HG02798 (cell line): ENCODE measurements around the gene RTN4.
"Not testable (repeated sequence)": the region's sequence is repeated elsewhere in the genome, so short reads cannot be mapped to it uniquely, and the experiment has no call there.

Source experiments
- ATAC-seq: cut with Tn5 transposase; IDR thresholded peaks from one replicate; pipeline ENCODE4 v1.9.1; 2021; ENCODE audit warnings: mild to moderate bottlenecking; ENCODE audit not compliant: unreplicated experiment, poor library complexity

The RTN4 gene, protein sequence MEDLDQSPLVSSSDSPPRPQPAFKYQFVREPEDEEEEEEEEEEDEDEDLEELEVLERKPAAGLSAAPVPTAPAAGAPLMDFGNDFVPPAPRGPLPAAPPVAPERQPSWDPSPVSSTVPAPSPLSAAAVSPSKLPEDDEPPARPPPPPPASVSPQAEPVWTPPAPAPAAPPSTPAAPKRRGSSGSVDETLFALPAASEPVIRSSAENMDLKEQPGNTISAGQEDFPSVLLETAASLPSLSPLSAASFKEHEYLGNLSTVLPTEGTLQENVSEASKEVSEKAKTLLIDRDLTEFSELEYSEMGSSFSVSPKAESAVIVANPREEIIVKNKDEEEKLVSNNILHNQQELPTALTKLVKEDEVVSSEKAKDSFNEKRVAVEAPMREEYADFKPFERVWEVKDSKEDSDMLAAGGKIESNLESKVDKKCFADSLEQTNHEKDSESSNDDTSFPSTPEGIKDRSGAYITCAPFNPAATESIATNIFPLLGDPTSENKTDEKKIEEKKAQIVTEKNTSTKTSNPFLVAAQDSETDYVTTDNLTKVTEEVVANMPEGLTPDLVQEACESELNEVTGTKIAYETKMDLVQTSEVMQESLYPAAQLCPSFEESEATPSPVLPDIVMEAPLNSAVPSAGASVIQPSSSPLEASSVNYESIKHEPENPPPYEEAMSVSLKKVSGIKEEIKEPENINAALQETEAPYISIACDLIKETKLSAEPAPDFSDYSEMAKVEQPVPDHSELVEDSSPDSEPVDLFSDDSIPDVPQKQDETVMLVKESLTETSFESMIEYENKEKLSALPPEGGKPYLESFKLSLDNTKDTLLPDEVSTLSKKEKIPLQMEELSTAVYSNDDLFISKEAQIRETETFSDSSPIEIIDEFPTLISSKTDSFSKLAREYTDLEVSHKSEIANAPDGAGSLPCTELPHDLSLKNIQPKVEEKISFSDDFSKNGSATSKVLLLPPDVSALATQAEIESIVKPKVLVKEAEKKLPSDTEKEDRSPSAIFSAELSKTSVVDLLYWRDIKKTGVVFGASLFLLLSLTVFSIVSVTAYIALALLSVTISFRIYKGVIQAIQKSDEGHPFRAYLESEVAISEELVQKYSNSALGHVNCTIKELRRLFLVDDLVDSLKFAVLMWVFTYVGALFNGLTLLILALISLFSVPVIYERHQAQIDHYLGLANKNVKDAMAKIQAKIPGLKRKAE

DNA sequence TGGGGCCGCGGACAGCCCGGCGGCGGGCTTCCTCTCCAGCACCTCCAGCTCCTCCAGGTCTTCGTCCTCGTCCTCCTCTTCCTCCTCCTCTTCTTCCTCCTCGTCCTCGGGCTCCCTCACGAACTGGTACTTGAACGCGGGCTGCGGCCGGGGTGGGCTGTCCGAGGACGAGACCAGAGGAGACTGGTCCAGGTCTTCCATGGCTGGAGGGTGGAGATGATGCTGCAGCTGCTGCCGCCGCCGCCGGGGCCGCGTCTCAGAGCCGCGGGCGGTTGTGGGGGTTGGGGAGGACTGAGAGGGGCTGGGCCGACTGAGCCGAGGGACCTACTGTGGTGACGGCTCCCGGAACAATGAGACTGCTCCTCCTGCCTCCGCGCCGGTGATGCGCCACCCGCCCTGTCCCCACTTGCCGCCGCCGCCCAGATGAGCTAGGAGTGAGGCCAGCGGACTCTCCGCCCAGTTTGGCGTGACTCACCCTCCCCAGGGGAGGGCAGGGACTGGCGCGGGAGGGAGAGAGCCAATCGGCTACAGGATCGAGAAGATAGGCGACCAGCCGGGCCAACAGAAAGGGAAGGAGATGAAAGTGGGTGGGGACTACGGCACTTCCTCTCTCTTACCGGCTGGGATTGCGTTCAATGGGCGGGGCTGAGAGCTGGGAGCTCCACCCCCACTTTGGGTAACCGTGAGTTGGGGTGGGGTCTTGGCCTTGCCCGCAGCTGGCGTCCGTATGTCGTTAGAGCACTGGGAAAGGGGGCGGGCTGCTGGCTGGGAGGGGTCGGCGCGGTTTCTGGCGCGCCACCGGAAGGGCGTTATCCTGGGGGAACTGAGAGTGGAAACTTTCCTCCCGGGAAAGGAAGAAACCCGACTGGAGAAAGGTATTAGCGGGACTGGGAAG lies at the start of gene RTN4:
Gene RTN4, minus strand, starts transcription at position 352 of the 895 bp plus-strand sequence. Its CDS starts 151 bp downstream, at position 201.
- peak; percentile 90 for ATAC-seq

DNA sequence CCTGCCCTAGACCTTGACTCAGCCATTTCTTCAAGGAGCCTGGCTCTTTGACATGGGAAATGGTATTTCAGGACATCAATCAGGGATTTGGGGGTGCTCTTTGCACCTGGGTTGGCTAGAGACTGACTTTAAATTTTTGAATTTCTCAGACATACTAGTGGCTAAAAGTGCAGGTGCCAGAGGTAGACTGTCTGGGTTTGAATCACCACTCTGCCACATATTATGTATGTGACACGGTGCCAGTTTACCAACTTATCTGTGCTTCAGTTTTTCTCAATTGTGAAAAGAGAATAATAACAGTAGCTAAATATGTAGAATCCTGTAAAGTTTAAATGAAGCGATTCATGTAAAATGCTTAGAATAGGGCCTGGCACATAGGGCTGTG lies 49.2 kb upstream of the RTN4 start:
- no peak for ATAC-seq

DNA sequence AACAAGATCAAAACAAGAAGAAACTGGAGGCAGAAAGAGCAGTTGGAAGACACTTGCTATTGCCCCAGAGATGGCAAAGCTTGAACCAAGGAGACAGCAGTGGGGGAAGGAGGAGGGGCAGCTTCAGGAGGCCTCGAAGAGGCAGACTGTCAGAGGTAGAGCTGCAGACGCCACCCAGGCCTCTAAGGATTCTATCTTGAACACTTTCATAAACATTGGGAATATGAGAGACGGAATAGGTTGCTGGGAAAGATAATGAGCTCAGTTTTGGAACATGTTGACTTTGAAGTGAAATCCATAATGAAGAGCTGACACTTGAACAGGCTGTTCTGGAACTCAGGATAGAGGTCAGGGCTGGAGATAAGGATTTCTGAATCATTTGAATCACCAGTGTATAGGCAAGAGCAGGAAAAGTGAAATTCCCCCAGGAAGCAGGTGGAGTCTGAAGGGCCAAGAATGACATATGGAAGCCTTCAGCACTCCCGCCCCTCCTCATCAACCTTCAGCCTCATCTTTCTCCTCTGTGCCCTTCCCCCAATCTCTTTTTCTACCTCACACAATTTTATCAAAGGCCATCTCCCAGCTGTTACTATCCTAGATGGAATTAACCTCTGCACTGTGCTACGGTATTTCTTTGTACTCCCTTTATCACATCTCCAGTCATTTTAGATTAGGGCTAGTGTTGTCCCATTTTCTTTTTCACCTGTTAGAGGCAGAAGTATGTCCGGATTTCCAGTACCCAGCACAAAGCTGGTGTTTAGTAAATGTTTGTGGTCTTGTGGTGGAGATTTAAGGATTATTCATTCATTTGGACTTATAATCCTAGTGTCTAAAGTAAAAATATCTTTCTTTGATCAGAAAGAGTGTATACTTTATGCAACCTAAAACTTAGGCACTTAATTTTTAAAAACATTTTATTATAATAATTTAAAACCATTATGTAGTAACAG lies 47.5 kb upstream of the RTN4 start:
- ATAC-seq, result no peak

DNA sequence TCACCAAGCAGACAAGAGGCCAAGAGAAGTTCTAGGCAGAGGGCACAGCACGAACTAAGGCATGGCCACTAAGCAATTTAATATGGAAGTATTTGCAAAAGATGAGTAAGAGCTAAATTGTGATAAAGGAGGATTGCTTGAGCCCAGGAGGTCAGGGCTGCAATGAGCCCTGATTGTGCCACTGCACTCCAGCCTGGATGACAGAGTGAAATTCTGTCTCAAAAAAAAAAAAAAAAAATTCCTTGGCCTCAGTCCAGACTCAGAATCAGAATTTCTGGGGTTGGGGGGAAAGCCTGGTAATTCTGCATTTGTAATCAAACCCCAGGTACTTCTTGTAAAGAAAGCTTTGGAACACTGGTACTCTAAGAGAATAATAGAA lies 46.8 kb upstream of the RTN4 start:
- ATAC-seq, result no peak

DNA sequence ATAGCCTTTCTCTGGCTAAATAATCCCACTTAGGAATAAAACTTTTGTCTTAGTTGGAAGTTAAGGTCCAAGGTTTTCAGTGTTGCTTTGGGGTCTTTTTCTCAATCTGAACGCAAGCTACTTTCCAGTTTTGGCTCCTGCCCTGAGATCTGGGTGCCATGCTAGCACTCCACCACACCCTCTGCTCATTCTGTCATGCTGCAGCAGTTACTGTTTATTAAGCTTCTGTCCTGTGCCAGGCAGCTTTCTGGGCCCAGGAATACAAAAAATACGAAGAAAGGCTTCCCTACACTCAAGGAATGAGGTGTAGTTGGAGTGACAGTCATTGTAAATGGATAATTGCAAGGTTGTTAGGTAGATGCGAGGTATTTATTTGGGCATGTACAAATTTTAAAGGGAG lies 46.3 kb upstream of the RTN4 start:
- no peak for ATAC-seq

DNA sequence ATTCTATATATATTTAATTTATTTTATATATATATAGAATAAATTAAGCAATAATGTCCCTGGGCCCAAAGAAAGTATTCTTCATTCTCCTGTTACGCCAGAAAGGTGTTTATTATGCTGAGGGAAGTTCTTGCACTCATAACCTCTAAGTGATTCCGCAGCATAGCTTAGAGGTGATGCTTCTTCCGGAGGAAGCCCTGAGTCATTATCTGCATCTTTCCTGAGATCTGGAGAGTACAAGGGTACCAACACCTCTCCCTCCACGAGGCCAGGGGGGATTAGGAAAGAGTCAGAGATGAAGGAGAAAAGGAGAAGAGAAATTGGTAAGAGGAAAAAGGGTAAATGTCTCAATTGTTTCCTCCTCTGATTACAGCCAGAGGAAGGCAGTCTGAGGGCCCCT lies 43.1 kb upstream of the RTN4 start:
- no peak for ATAC-seq

DNA sequence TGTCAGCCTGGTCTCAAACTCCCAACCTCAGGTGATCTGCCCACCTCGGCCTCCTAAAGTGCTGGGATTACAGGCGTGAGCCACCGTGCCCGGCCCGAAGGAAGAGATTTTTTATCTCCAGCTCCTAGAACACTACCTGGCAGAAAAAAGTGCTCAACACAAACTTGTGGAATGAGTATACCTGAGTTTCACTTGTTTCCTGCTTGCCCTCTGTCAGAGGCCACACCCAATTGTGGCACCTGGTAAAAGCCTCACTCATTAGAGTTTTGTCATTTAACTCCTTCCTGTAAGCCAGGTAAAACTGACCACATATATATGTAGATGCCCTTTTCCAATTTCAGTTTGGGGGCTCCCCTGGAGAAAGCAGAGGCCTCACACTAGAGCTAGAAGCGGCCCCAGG lies 42.2 kb upstream of the RTN4 start:
- no peak for ATAC-seq

DNA sequence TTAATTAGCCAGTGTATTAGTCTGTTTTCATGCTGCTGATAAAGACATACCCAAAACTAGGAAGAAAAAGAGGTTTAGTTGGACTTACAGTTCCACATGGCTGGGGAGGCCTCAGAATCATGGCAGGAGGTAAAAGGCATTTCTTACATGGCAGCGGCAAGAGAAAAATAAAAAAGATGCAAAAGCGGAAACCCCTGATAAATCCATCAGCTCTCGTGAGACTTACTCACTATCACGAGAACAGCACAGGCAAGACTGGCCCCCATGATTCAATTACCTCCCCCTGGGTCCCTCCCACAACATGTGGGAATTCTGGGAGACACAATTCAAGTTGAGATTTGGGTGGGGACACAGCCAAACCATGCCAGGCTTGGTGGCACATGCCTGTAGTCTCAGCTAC lies 41.4 kb upstream of the RTN4 start:
- ATAC-seq, result not testable (repeated sequence)

DNA sequence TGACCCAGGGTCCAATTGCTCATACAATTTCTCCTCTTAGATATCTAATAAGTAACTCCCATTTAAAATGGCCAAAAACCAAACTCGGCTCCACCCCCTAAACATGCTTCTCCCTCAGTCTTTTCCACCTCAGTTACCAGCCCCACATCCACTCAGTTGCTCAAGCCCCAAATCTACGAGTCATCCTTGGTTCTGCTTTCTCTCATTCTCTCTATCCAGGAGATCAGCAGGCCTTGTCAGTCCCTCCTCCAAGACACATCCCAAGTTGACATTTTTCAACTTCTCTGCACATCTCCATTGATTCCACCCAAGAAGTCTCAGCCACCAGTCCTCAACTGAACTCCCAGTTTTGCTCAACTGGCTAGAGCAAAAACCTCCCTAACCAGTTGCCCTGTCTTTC lies 40.5 kb upstream of the RTN4 start:
- no peak for ATAC-seq

DNA sequence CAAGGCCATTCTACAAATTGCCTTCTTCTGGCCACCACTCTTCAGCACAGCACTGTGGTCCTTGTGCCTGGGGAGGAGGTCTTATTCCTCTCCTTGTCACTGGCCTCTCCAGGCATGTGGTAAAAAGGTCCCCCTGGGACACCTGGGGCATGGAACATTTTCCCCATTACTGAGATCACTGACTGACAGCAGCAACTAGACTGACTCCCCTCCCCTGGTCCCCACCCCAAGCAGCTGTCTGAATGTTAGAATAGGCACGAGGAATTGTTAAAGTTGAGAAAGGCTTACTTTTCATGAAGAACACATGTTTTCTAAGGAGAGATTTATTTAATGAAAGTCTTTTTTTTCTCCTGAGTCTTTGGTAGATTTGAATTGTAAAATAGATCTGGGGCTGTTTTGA lies 39.5 kb upstream of the RTN4 start:
- no peak for ATAC-seq

DNA sequence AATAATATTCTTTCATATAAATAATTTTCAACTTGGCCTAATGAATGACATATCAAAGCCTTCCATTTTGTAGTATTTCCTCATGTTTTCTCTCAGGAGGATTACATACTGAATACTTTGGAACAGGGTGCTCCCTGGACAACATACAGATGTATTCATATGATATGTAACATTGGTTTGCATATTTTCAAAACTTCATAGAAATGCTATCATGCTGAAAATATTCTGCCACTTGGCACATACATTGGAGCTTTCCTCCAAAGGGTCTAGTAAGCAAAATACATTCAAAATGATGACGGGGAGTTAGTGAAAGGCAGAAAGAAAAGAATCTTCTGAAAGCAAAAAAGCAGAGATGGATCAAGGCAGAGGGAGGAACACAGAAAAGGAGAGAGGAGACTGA lies 38.1 kb upstream of the RTN4 start:
- ATAC-seq, result no peak

DNA sequence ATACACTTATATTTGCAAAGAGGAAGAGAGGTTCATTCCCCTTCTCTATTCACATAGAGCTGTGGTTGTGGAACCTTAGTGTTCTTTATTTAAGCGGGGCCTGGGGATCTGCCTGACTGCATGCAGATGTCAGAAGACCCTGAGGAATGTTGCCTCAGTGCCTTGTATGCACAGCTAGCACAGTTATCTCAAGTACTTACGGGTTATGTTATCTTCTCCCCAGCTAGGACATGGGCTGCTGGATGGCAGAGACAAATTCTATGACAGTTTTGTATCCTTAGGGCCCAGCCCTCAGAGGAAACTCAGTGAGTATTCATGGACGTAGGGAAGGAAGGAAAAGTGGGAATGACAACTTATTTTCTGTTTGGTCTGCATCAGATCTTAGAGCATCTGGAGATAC lies 37.7 kb upstream of the RTN4 start:
- ATAC-seq, result no peak

DNA sequence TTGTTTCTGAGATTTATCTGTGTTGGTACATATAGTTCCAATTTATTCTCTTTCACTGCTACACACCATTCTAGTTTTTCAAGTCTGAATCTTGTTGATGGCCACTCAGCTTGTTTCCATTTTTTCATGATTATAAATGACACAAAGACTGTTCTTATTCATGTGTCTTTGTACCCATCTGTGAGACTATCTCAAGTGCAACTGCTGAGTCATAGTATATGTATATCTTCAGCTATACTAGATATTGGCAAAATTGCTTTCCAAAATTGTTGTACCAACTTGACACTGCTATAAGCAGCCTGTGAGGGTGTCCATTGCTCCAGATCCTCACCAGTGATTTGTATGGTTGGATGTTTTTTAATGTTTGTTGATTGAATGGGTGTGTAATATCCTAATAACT lies 37.2 kb upstream of the RTN4 start:
- ATAC-seq, result no peak

DNA sequence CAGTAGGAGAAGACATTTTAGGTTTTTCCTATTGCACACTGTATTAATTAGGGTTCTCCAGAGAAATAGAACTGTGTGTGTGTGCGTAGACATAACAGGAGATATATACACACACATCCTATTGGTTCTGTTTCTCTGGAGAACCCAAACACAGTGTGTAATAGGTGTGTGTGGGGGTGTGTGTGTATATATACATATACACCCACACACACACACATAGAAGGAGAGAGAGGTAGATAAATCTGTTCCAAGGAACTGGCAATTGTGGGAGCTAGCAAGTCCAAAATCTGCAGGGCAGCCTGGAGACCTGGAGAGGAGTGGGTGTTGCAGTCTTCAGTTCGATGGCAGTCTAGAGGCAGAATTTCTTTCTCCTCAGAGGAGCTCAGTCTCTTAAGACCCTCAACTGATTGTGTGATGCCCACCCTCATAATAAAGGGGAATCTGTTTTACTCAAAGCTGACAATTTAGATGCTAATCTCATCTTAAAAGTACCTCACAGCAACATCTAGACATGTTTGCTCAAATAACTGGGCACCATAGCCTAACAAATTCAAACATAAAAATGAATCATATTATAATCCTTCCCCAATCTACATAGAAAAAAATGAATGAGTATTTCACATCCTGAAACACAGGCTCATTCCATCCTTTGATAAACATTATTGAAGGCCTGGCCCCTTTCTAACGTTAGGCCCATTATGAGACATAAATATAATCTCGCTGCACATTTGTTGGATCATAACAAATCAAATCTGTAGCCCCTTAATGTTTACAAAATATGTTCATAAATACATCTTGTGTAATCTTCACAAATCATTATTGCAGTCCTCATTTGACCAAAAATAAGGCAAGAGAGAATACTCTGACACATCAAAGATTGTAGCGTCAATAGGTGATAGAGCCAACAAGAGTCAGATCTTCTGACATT lies 35.1 kb upstream of the RTN4 start:
- no peak for ATAC-seq

DNA sequence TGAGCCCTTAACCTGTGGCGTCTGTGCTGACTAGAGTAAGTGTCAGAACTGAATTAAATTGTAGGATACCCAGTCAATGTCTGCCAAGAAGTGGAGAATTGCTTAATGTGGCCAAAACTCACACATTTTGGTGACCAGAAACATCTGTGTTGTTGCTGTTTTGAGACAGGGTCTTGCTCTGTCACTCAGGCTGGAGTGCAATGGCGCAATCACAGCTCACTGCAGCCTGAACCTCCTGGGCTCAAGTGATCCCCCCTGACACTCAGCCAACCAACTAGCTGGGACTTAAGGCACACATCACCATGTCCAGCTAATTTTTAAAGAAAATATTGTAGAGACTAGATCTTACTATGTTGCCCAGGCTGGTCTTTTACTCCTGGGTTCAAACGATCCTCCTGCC lies 34.4 kb upstream of the RTN4 start:
- ATAC-seq, result no peak

DNA sequence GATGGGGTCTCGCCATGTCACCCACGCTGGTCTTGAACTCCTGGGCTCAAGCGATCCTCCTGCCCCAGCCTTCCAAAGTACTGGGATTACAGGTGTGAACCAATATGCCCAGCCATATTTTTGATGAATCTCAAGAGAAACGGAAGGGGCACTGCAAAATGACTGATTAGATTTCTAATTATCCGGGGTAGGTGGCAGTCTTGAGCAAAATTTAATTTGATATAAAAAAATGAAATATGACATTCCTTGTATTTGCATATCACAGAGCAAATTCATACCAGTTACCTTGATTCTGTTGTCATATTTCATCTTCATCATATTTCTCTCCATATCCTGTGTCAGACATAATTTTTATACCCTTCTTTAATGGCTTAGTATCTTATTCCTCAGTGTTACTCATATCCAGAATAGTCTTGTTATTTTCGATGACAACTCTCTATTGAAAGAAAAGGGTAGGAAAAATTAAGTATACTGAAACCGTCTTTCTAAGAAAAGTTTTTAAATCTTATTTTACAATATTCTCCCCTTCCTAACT lies 30.0 kb upstream of the RTN4 start:
- no peak for ATAC-seq

DNA sequence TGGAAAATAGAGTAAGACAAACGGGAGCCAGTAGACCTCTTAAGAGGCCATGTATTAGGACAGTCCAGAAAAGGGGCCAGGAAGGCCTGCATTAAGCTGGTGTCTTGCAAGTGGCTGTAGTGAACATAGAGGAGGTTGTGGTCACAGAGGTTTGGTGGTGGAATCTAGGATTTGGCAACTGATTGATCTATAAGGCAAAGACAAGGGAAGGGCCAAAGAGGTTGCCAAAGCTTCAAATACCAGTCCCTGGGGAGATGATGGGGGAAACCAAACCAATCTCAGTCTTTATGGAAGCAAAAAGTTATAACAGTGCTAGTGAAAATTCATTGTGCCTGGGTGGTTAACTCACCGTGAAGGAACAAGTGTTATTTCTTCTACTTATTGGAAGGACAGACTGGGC lies 28.7 kb upstream of the RTN4 start:
- ATAC-seq, result no peak

DNA sequence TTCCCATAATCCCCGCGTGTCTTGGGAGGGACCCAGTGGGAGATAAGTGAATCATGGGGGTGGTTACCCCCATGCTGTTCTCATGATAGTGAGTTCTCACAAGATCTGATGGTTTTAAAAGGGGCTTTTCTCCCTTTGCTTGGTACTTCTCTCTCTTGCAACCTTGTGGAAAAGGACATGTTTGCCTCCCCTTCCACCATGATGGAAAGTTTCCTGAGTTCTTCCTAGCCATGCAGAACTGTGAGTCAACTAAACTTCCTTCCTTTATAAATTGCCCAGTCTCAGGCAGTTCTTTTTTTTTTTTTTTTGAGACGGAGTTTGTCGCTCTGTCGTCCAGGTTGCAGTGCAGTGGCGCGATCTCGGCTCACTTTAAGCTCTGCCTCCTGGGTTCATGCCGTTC lies 26.5 kb upstream of the RTN4 start:
- ATAC-seq, result no peak
